ENCODE results near the gene LRRC4C.

GRCh38 chr11:41201156-41201555 lies 258.3 kb downstream of the LRRC4C start:
- TF ChIP-seq MXD4 (CRISPR knock-in tag; IDR thresholded peaks at IDR 0.05; ENCODE audit: borderline replicate concordance): no peak
- peak; percentile 64 for TF ChIP-seq CTCF (IDR thresholded peaks at IDR 0.05)
- TF ChIP-seq CBFB (CRISPR knock-in tag; IDR thresholded peaks at IDR 0.05; ENCODE audit: low read depth): no peak
- no peak for TF ChIP-seq NR1H2 (CRISPR knock-in tag; IDR thresholded peaks at IDR 0.05)
